HL-60 (cell line): ENCODE data around the gene RGS7.

Experiments
- CTCF ChIP-seq: IDR thresholded peaks from one replicate; pipeline ENCODE4 v1.5.1; 2011; ENCODE audit warnings: low read length, control low read depth, inconsistent platforms; ENCODE audit not compliant: insufficient read depth
- GABPA ChIP-seq: IDR thresholded peaks from 2 replicates; pipeline ENCODE4 v1.6.1; 2012; ENCODE audit warnings: low read depth
- POLR2AphosphoS5 ChIP-seq: IDR thresholded peaks from 2 replicates; pipeline ENCODE4 v1.6.1; 2012; ENCODE audit warnings: low read depth

DNA sequence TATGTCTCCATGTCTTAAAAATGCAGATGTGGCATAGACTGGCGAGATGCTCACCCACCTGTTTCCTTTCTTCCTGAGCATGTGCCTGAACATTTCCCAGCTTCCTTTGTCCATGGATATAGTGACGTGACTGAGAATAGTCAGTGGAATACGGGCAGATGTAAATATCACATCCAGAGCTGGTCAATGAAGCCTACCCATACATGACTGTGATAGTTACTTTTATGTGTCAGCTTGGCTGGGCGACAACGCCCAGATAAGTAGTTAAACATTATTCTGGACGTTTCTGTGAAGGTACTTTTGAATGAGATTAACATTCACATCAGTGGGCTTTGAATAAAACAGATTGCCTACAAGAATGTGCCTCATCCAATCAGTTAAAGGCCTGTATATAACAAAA is 135.7 kb downstream of the RGS7 start:
- TF ChIP-seq POLR2AphosphoS5 (no peak), CTCF (no peak), GABPA (no peak)
